ENCODE results near the gene FEN1.

Gene FEN1

GRCh38 chr11:61776561-61777075 lies 16.1 kb upstream of the FEN1 start:
- Histone ChIP-seq H3K4me1 (ENCODE audit: control insufficient read depth, insufficient read depth, low read length, poor library complexity, severe bottlenecking) (peaks cover 32% of the 10 kb centered on the region), H3K9me3 (ENCODE audit: control insufficient read depth, low read length) (no peaks in the 10 kb centered on the region), H3K27ac (ENCODE audit: low read depth, low read length, severe bottlenecking) (no peak overlapping the region), H3K36me3 (ENCODE audit: control insufficient read depth, insufficient read depth, low read length) (peaks cover 77% of the 10 kb centered on the region), H3K4me3 (ENCODE audit: extremely low read depth, insufficient read depth, low read length, poor library complexity, severe bottlenecking) (no peak overlapping the region)
- 83 to 96% methylated on average over 7 to 9 of the region's 9 CpGs for WGBS, 2 experiments (ENCODE audit: insufficient coverage in 2 of 2)

- H3K4me1 ChIP-seq (ENCODE audit: control insufficient read depth, insufficient read depth, low read length, poor library complexity, severe bottlenecking) = peaks cover 29% of the 10 kb centered on the region
- no peak overlapping the region for H3K27ac ChIP-seq (ENCODE audit: low read depth, low read length, severe bottlenecking)
- no peak overlapping the region for H3K4me3 ChIP-seq (ENCODE audit: extremely low read depth, insufficient read depth, low read length, poor library complexity, severe bottlenecking)
- peaks cover 84% of the 10 kb centered on the region for H3K36me3 ChIP-seq (ENCODE audit: control insufficient read depth, insufficient read depth, low read length)
- no peaks in the 10 kb centered on the region for H3K9me3 ChIP-seq (ENCODE audit: control insufficient read depth, low read length)
- WGBS, 2 experiments (ENCODE audit: insufficient coverage in 2 of 2) = 92 to 95% methylated on average over 62 to 65 of the region's 67 CpGs
These were observed 15.2 kb upstream of the FEN1 start for GRCh38 chr11:61777234-61778090.

GRCh38 chr11:61778357-61778886 lies 14.3 kb upstream of the FEN1 start:
- Histone ChIP-seq H3K36me3 (ENCODE audit: control insufficient read depth, insufficient read depth, low read length) (peaks cover 87% of the 10 kb centered on the region), H3K4me3 (ENCODE audit: extremely low read depth, insufficient read depth, low read length, poor library complexity, severe bottlenecking) (no peak overlapping the region), H3K27ac (ENCODE audit: low read depth, low read length, severe bottlenecking) (no peak overlapping the region), H3K9me3 (ENCODE audit: control insufficient read depth, low read length) (no peaks in the 10 kb centered on the region), H3K4me1 (ENCODE audit: control insufficient read depth, insufficient read depth, low read length, poor library complexity, severe bottlenecking) (peaks cover 28% of the 10 kb centered on the region)
- WGBS, 2 experiments (ENCODE audit: insufficient coverage in 2 of 2) = 93 to 97% methylated on average over 8 to 9 of the region's 11 CpGs

- Histone ChIP-seq H3K4me3 (ENCODE audit: extremely low read depth, insufficient read depth, low read length, poor library complexity, severe bottlenecking) (no peak overlapping the region), H3K9me3 (ENCODE audit: control insufficient read depth, low read length) (no peaks in the 10 kb centered on the region), H3K4me1 (ENCODE audit: control insufficient read depth, insufficient read depth, low read length, poor library complexity, severe bottlenecking) (peaks cover 32% of the 10 kb centered on the region), H3K36me3 (ENCODE audit: control insufficient read depth, insufficient read depth, low read length) (peaks cover 88% of the 10 kb centered on the region), H3K27ac (ENCODE audit: low read depth, low read length, severe bottlenecking) (no peak overlapping the region)
- 94 to 96% methylated on average over 19 to 22 of the region's 24 CpGs for WGBS, 2 experiments (ENCODE audit: insufficient coverage in 2 of 2)
These were observed 13.6 kb upstream of the FEN1 start for GRCh38 chr11:61778920-61779650.

GRCh38 chr11:61779666-61780525 lies 12.8 kb upstream of the FEN1 start:
- H3K4me1 ChIP-seq (ENCODE audit: control insufficient read depth, insufficient read depth, low read length, poor library complexity, severe bottlenecking) = peaks cover 27% of the 10 kb centered on the region
- H3K9me3 ChIP-seq (ENCODE audit: control insufficient read depth, low read length) = no peaks in the 10 kb centered on the region
- 90 to 93% methylated on average over 13 to 14 of the region's 14 CpGs for WGBS, 2 experiments (ENCODE audit: insufficient coverage in 2 of 2)
- no peak overlapping the region for H3K27ac ChIP-seq (ENCODE audit: low read depth, low read length, severe bottlenecking)
- H3K36me3 ChIP-seq (ENCODE audit: control insufficient read depth, insufficient read depth, low read length) = peaks cover 90% of the 10 kb centered on the region
- no peak overlapping the region for H3K4me3 ChIP-seq (ENCODE audit: extremely low read depth, insufficient read depth, low read length, poor library complexity, severe bottlenecking)

GRCh38 chr11:61780581-61781162 lies 12.0 kb upstream of the FEN1 start:
- Histone ChIP-seq H3K9me3 (ENCODE audit: control insufficient read depth, low read length) (no peaks in the 10 kb centered on the region), H3K27ac (ENCODE audit: low read depth, low read length, severe bottlenecking) (peak overlapping the region; percentile 3), H3K4me3 (ENCODE audit: extremely low read depth, insufficient read depth, low read length, poor library complexity, severe bottlenecking) (no peak overlapping the region), H3K36me3 (ENCODE audit: control insufficient read depth, insufficient read depth, low read length) (peaks cover 92% of the 10 kb centered on the region), H3K4me1 (ENCODE audit: control insufficient read depth, insufficient read depth, low read length, poor library complexity, severe bottlenecking) (peaks cover 22% of the 10 kb centered on the region)
- 90 to 95% methylated on average over 6 to 9 of the region's 9 CpGs for WGBS, 2 experiments (ENCODE audit: insufficient coverage in 2 of 2)

- Histone ChIP-seq H3K27ac (ENCODE audit: low read depth, low read length, severe bottlenecking) (no peak overlapping the region), H3K4me1 (ENCODE audit: control insufficient read depth, insufficient read depth, low read length, poor library complexity, severe bottlenecking) (peaks cover 22% of the 10 kb centered on the region), H3K9me3 (ENCODE audit: control insufficient read depth, low read length) (no peaks in the 10 kb centered on the region), H3K4me3 (ENCODE audit: extremely low read depth, insufficient read depth, low read length, poor library complexity, severe bottlenecking) (no peak overlapping the region), H3K36me3 (ENCODE audit: control insufficient read depth, insufficient read depth, low read length) (peaks cover 96% of the 10 kb centered on the region)
- WGBS, 2 experiments (ENCODE audit: insufficient coverage in 2 of 2) = 96 to 100% methylated on average over 4 of the region's 5 CpGs
These were observed 11.1 kb upstream of the FEN1 start for GRCh38 chr11:61781585-61781984.

GRCh38 chr11:61782299-61782698 lies 10.4 kb upstream of the FEN1 start:
- Histone ChIP-seq H3K27ac (ENCODE audit: low read depth, low read length, severe bottlenecking) (no peak overlapping the region), H3K4me3 (ENCODE audit: extremely low read depth, insufficient read depth, low read length, poor library complexity, severe bottlenecking) (no peak overlapping the region), H3K9me3 (ENCODE audit: control insufficient read depth, low read length) (no peaks in the 10 kb centered on the region), H3K36me3 (ENCODE audit: control insufficient read depth, insufficient read depth, low read length) (peaks cover 96% of the 10 kb centered on the region), H3K4me1 (ENCODE audit: control insufficient read depth, insufficient read depth, low read length, poor library complexity, severe bottlenecking) (peaks cover 22% of the 10 kb centered on the region)
- 97 to 100% methylated on average over 1 to 2 of the region's 3 CpGs for WGBS, 2 experiments (ENCODE audit: insufficient coverage in 2 of 2)

- H3K36me3 ChIP-seq (ENCODE audit: control insufficient read depth, insufficient read depth, low read length) = peaks cover 96% of the 10 kb centered on the region
- H3K4me3 ChIP-seq (ENCODE audit: extremely low read depth, insufficient read depth, low read length, poor library complexity, severe bottlenecking) = no peak overlapping the region
- 95 to 96% methylated on average over 7 to 10 of the region's 11 CpGs for WGBS, 2 experiments (ENCODE audit: insufficient coverage in 2 of 2)
- peaks cover 22% of the 10 kb centered on the region for H3K4me1 ChIP-seq (ENCODE audit: control insufficient read depth, insufficient read depth, low read length, poor library complexity, severe bottlenecking)
- no peaks in the 10 kb centered on the region for H3K9me3 ChIP-seq (ENCODE audit: control insufficient read depth, low read length)
- H3K27ac ChIP-seq (ENCODE audit: low read depth, low read length, severe bottlenecking) = no peak overlapping the region
These were observed 9.9 kb upstream of the FEN1 start for GRCh38 chr11:61782841-61783240.
